Ovary (tissue), 9 donors: Measurements from ENCODE around the gene GDAP2. TPM values are rescaled to one million over a fixed set of nuclear protein-coding genes. Genes with fewer than 3 reads are reported as not detected.

Experiments used
- DNase-seq, 5 donors: peaks; one replicate each; pipeline ENCODE4 v3.0.0-alpha.2; 2019 to 2020
- H3K27ac ChIP-seq, 2 donors: fragments of 200-600 bp; one replicate each; pipeline versions ENCODE4 v1.5.1 to v1.8.0; 2019 to 2022
- H3K27me3 ChIP-seq: fragments of 200-600 bp; one replicate; pipeline ENCODE4 v1.8.0; 2022
- H3K36me3 ChIP-seq: fragments of 200-600 bp; sonication (generic); one replicate; pipeline ENCODE4 v1.5.1; 2019
- H3K4me1 ChIP-seq: one replicate; pipeline ENCODE4 v1.8.1; 2013; ENCODE audit warnings: mild to moderate bottlenecking, moderate library complexity; ENCODE audit not compliant: insufficient read depth
- H3K4me3 ChIP-seq: fragments of 200-600 bp; sonication (generic); one replicate; pipeline ENCODE4 v1.5.1; 2017
- H3K9me3 ChIP-seq, 2 donors: fragments of 200-600 bp in 1 of 2; sonication (generic) in 1 of 2; one replicate each; pipeline versions ENCODE4 v1.5.1 to v1.8.1; 2013 to 2019; ENCODE audit warnings: mild to moderate bottlenecking in 1 of 2, moderate library complexity in 1 of 2
- EP300 ChIP-seq: sonication (generic); formaldehyde crosslinking; IDR thresholded peaks from one replicate; pipeline ENCODE4 v1.6.1; 2017; ENCODE audit warnings: antibody characterized with exemption
- POLR2A ChIP-seq: fragments of 450-650 bp; IDR thresholded peaks from one replicate; pipeline ENCODE4 v1.6.1; 2017; ENCODE audit warnings: antibody characterized with exemption, mild to moderate bottlenecking, moderate library complexity
- WGBS, 3 donors: extraction: QIAGEN DNeasy Blood & Tissue Kit in 1 of 3; methylation state at CpG; one replicate each; pipeline versions ENCODE4 v1.1.5 to v1.1.7; 2013 to 2017; 5-methylcytosine and 5-hydroxymethylcytosine counted together
- intact Hi-C, 4 donors: fragments of 100-400 bp; cut with DNase I; formaldehyde crosslinking; loops; one replicate each; pipeline versions ENCODE4 v1.11.0 to v1.15.1; 2022 to 2023
- polyA plus RNA-seq, 2 donors: library from polyadenylated mRNA; stranded (reverse); fragments of 200-250 nt in 1 of 2; fragments of 350-450 nt in 1 of 2; fragmentation: Illumina TruSeq in 1 of 2; extraction: RNeasy Lipid Tissue Mini Kit (QIAGEN cat#74804) in 1 of 2; gene quantifications; one replicate each; pipeline ENCODE4 v1.2.3, GENCODE V29; 2013 to 2014
- total RNA-seq, 7 donors: library from RNA; depleted of rRNA in 2 of 7; stranded (reverse); fragments of >200 nt in 2 of 7; fragmentation: NEBNext Ultra II Directional in 3 of 7; extraction: Animal tissue kit (Norgen Biotek cat#: 25700) in 3 of 7; gene quantifications; one replicate each; pipeline versions ENCODE4 v1.1.0 to v1.2.4, GENCODE V29; 2016 to 2023
- TF ChIP-seq, protein P1 (sequence below), 3 donors: fragments of 450-650 bp in 2 of 3; fragments of 200-600 bp in 1 of 3; IDR thresholded peaks; one replicate each; pipeline versions ENCODE4 v1.5.1 to v1.8.0; 2016 to 2022; ENCODE audit warnings: antibody characterized with exemption in 3 of 3, mild to moderate bottlenecking in 1 of 3
- donor health status: DM: no; HTN: no; CAD: no; lungs with moderate emphysema.
- donor health status: DM: no; HTN: no; CAD: no.
- donor health status: Bipolar disorder and iron deficiency.
- donor health status: DM: yes; HTN: yes; CAD: no.
- donor health status: DM: no; HTN: no; CAD: no.
- donor health status: DM: yes; HTN: yes; CAD: no.

GDAP2 gene
- total and polyA plus RNA-seq, 9 donors: 2.4 to 29.8 (median 20.8) TPM

DNA sequence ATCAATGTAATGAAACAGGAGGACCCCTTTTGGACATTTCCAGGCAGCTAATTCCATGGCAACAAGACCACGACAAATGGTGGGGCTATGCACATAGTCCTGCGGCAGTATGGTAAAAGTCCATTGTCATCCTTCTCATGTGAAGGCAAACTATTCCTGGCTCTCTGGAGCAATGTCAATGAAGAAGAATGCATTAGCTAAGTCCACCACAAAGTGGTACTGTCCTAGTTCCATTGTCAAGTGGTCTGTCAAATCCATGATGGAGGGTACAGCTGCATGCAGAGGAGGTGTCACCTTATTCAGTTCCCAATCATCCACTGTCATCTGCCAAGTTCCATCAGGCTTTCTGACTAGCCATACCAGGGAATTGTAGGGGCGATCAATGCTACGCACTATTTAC, 110.1 kb downstream of the GDAP2 start:
- H3K27me3 ChIP-seq: no peaks in the 10 kb centered on the region
- no peaks in the 10 kb centered on the region for H3K36me3 ChIP-seq
- intact Hi-C loops: no loop called here
- peaks cover 5% of the 10 kb centered on the region for H3K4me1 ChIP-seq
- TF ChIP-seq POLR2A (no peak), EP300 (no peak)
- TF ChIP-seq, protein P1, sequence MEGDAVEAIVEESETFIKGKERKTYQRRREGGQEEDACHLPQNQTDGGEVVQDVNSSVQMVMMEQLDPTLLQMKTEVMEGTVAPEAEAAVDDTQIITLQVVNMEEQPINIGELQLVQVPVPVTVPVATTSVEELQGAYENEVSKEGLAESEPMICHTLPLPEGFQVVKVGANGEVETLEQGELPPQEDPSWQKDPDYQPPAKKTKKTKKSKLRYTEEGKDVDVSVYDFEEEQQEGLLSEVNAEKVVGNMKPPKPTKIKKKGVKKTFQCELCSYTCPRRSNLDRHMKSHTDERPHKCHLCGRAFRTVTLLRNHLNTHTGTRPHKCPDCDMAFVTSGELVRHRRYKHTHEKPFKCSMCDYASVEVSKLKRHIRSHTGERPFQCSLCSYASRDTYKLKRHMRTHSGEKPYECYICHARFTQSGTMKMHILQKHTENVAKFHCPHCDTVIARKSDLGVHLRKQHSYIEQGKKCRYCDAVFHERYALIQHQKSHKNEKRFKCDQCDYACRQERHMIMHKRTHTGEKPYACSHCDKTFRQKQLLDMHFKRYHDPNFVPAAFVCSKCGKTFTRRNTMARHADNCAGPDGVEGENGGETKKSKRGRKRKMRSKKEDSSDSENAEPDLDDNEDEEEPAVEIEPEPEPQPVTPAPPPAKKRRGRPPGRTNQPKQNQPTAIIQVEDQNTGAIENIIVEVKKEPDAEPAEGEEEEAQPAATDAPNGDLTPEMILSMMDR (IDR thresholded peaks at IDR 0.05): no peak
- 67 to 98% (median 75%) methylated on average over 4 of the region's 4 CpGs for WGBS, 3 donors
- DNase-seq: no peak
- H3K9me3 ChIP-seq: no peaks in the 10 kb centered on the region
- H3K27ac ChIP-seq: no peak overlapping the region
- H3K4me3 ChIP-seq: no peak overlapping the region

DNA sequence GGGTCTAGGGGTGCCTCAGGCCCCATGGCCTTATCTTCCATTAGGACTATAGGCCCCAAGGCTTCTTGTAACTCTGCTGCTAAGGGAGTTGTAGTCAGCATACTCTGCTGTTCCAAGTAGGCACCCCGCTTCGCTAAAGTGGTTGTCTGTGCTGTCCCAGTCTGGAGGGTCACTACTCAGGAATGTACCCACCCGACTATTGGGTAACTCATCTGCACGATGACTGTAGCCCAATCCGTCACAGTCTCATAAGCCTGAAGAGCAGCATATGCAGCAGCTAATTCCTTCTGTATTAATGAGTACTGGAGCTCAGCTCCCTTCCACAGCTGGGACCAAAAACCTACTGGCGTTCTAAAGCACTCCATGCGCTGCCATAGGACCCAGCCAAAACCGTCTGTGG, 111.0 kb downstream of the GDAP2 start:
- H3K4me1 ChIP-seq: peaks cover 5% of the 10 kb centered on the region
- no peak overlapping the region for H3K4me3 ChIP-seq
- TF ChIP-seq EP300: no peak
- TF ChIP-seq, protein P1 (IDR thresholded peaks at IDR 0.05): no peak
- no peak for TF ChIP-seq POLR2A
- no peak overlapping the region for H3K27ac ChIP-seq
- intact Hi-C loops: no loop called here
- DNase-seq: no peak
- no peaks in the 10 kb centered on the region for H3K36me3 ChIP-seq
- no peaks in the 10 kb centered on the region for H3K27me3 ChIP-seq
- no peaks in the 10 kb centered on the region for H3K9me3 ChIP-seq
- WGBS, 3 donors: 94 to 97% (median 97%) methylated on average over 8 of the region's 8 CpGs

DNA sequence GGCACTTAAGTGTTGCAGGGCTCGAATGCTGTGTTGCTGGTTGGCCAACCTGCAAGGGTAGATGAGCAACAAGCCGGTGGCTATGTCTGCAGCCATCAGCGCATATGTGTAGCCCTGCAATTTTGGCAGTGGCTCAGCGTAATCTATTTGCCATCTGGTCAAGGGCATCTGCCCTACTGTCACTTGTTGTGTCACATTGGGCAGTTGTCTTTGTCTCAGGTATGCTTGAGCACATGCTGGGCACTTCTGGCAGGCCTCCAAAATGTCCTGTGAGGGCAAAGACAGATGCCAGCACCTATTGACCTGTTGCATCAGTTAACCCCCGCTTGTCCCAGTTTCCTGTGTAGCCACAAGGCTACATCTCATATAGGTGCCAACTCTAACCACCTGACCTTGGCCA, 111.8 kb downstream of the GDAP2 start:
- DNase-seq: no peak
- WGBS, 3 donors: 85 to 97% (median 97%) methylated on average over 5 of the region's 5 CpGs
- H3K27ac ChIP-seq: no peak overlapping the region
- intact Hi-C loops: no loop called here
- H3K4me1 ChIP-seq: peaks cover 11% of the 10 kb centered on the region
- no peaks in the 10 kb centered on the region for H3K36me3 ChIP-seq
- H3K9me3 ChIP-seq: no peaks in the 10 kb centered on the region
- TF ChIP-seq POLR2A: no peak
- no peak for TF ChIP-seq EP300
- TF ChIP-seq, protein P1 (IDR thresholded peaks at IDR 0.05): no peak
- no peaks in the 10 kb centered on the region for H3K27me3 ChIP-seq
- H3K4me3 ChIP-seq: no peak overlapping the region

DNA sequence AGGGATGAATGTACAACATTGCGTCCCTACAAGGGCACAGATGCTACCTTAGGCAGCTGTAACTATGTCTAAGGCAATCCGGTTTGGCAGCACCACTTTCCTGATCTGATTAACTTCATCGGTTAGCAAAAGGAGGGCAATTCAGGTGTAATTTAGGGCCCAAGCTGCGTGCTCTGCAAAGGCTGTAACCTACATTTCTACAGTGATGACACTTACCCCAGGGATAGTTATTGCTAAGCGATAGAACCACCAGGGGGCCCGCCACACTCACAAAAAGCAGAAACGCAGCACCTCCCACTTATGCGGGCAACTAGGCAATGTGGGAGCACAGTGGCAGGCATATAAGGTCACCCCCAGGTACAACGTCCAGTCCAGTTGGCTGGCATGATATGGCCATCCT, 113.5 kb downstream of the GDAP2 start:
- Histone ChIP-seq H3K4me1 (peaks cover 13% of the 10 kb centered on the region), H3K27ac (no peak overlapping the region), H3K27me3 (no peaks in the 10 kb centered on the region), H3K4me3 (no peak overlapping the region), H3K9me3 (no peaks in the 10 kb centered on the region), H3K36me3 (no peaks in the 10 kb centered on the region)
- 75 to 88% (median 85%) methylated on average over 9 of the region's 9 CpGs for WGBS, 3 donors
- no peak for DNase-seq
- intact Hi-C loops: no loop called here
- TF ChIP-seq EP300 (no peak), POLR2A (no peak)
- TF ChIP-seq, protein P1 (IDR thresholded peaks at IDR 0.05): no peak
